ENCODE measurements around the gene ACOT7. TPM values are rescaled to one million over a fixed set of nuclear protein-coding genes. Genes with fewer than 3 reads are reported as not detected.
"Not testable (repeated sequence)": the region's sequence is repeated elsewhere in the genome, so short reads cannot be mapped to it uniquely, and the experiment has no call there.

The ACOT7 gene
- total RNA-seq, 2 experiments from 2014 or later = 5.3 to 5.4 TPM

GRCh38 chr1:6220236-6220635 is 173.3 kb downstream of the ACOT7 start:
- Mint-ChIP-seq H3K27ac (no peak overlapping the region), H3K27me3 (peaks cover 7% of the 10 kb centered on the region), H3K4me1 (ENCODE audit: low read depth) (no peaks in the 10 kb centered on the region), H3K4me3 (no peak overlapping the region), H3K36me3 (ENCODE audit: low read depth) (peaks cover 28% of the 10 kb centered on the region), H3K9me3 (no peaks in the 10 kb centered on the region)
- Histone ChIP-seq H3K36me3 (ENCODE audit: insufficient read depth, low read length) (peaks cover 32% of the 10 kb centered on the region), H3K4me1 (ENCODE audit: insufficient read depth, low read length) (no peaks in the 10 kb centered on the region), H3K27me3 (ENCODE audit: control insufficient read depth in 1 of 2, insufficient read depth in 2 of 2, low read length in 2 of 2) (no peaks in the 10 kb centered on the region), H3K4me3 (ENCODE audit: low read length) (no peak overlapping the region), H3K27ac (ENCODE audit: low read depth in 1 of 2, low read length in 2 of 2) (no peak overlapping the region), H3K9me3 (ENCODE audit: control insufficient read depth in 1 of 2, insufficient read depth in 1 of 2, low read length in 2 of 2) (no peaks in the 10 kb centered on the region)
- CTCF ChIA-PET = no interaction called here
- TF ChIP-seq CTCF (IDR thresholded peaks at IDR 0.05) = no peak
- ATAC-seq (ENCODE audit: poor library complexity) (no peak), DNase-seq (no peak)
- POLR2A ChIA-PET = no interaction called here
- intact Hi-C loops (cut with DNase I, micrococcal nuclease) = no loop called here

GRCh38 chr1:6219641-6220040 is 173.9 kb downstream of the ACOT7 start:
- ATAC-seq (ENCODE audit: poor library complexity); intact Hi-C loops (cut with DNase I, micrococcal nuclease); DNase-seq; H3K4me1 ChIP-seq (ENCODE audit: insufficient read depth, low read length); POLR2A ChIA-PET; H3K4me1 Mint-ChIP-seq (ENCODE audit: low read depth); H3K27me3 Mint-ChIP-seq; CTCF ChIA-PET; H3K4me3 ChIP-seq (ENCODE audit: low read length); H3K27ac ChIP-seq (ENCODE audit: low read depth in 1 of 2, low read length in 2 of 2); H3K27ac Mint-ChIP-seq; H3K4me3 Mint-ChIP-seq; H3K9me3 ChIP-seq (ENCODE audit: control insufficient read depth in 1 of 2, insufficient read depth in 1 of 2, low read length in 2 of 2); H3K9me3 Mint-ChIP-seq; H3K27me3 ChIP-seq (ENCODE audit: control insufficient read depth in 1 of 2, insufficient read depth in 2 of 2, low read length in 2 of 2): not testable (repeated sequence)
- H3K36me3 Mint-ChIP-seq (ENCODE audit: low read depth) = peaks cover 22% of the 10 kb centered on the region
- H3K36me3 ChIP-seq (ENCODE audit: insufficient read depth, low read length) = peaks cover 26% of the 10 kb centered on the region

- no peaks in the 10 kb centered on the region for H3K9me3 Mint-ChIP-seq
- POLR2A ChIA-PET = interaction anchor here (1.1 kb wide), 1 partner anchor 19 kb away, joined by 3 read pairs; the partner anchor contains the start of gene RPL22
- ATAC-seq (ENCODE audit: poor library complexity) = no peak
Measured at GRCh38 chr1:6218375-6219164, 175.0 kb downstream of the ACOT7 start.

More at GRCh38 chr1:6218375-6219164, 175.0 kb downstream of the ACOT7 start:
- Mint-ChIP-seq H3K4me3 (no peak overlapping the region), H3K27ac (no peak overlapping the region), H3K4me1 (ENCODE audit: low read depth) (no peaks in the 10 kb centered on the region), H3K36me3 (ENCODE audit: low read depth) (peaks cover 11% of the 10 kb centered on the region), H3K27me3 (peaks cover 12% of the 10 kb centered on the region)
- Histone ChIP-seq H3K27me3 (ENCODE audit: control insufficient read depth in 1 of 2, insufficient read depth in 2 of 2, low read length in 2 of 2) (no peaks in the 10 kb centered on the region), H3K36me3 (ENCODE audit: insufficient read depth, low read length) (peaks cover 16% of the 10 kb centered on the region), H3K4me1 (ENCODE audit: insufficient read depth, low read length) (no peaks in the 10 kb centered on the region), H3K9me3 (ENCODE audit: control insufficient read depth in 1 of 2, insufficient read depth in 1 of 2, low read length in 2 of 2) (no peaks in the 10 kb centered on the region), H3K4me3 (ENCODE audit: low read length) (no peak overlapping the region), H3K27ac (ENCODE audit: low read depth in 1 of 2, low read length in 2 of 2) (no peak overlapping the region)
- DNase-seq = no peak
- intact Hi-C loops (cut with DNase I, micrococcal nuclease) = no loop called here
- CTCF ChIA-PET = no interaction called here
- TF ChIP-seq CTCF (IDR thresholded peaks at IDR 0.05) = no peak

Small RNAs within 50 kb of the gene (microRNA-seq; reads per million reads assigned to microRNA genes)
- gene MIR4252 (ENCODE audit: borderline microRNAs expressed, borderline replicate concordance) = not detected

Other genes with a start within 250 kb of the ACOT7 start
- under 1 TPM; 0.25 to 0.34 TPM for gene CHD5, start 213.4 kb downstream of the ACOT7 start, total RNA-seq
- 100 to 1,000 TPM; 620 to 652 TPM for gene RPL22, start 194.2 kb downstream of the ACOT7 start, total RNA-seq
- gene RNF207, start 187.6 kb downstream of the ACOT7 start, total RNA-seq = 1 to 10 TPM; 5.4 to 6.8 TPM
- 1 to 10 TPM; 1.7 to 3.0 TPM for gene ICMT, start 157.8 kb downstream of the ACOT7 start, total RNA-seq
- gene HES3, start 149.6 kb downstream of the ACOT7 start, total RNA-seq = not detected
- gene GPR153, start 132.7 kb downstream of the ACOT7 start, total RNA-seq = under 1 TPM; 0.14 to 0.19 TPM
- gene HES2, start 26.2 kb upstream of the ACOT7 start, total RNA-seq = not detected
- 1 to 10 TPM; 2.0 to 3.9 TPM for gene ESPN, start 31.0 kb upstream of the ACOT7 start, total RNA-seq
- 100 to 1,000 TPM; 220 to 225 TPM for gene TNFRSF25, start 72.4 kb upstream of the ACOT7 start, total RNA-seq
- 1 to 10 TPM; 5.0 to 6.1 TPM for gene PLEKHG5, start 97.9 kb upstream of the ACOT7 start, total RNA-seq
- 10 to 100 TPM; 52.3 to 54.1 TPM for gene NOL9, start 160.7 kb upstream of the ACOT7 start, total RNA-seq
- gene TAS1R1, start 161.5 kb upstream of the ACOT7 start, total RNA-seq = not detected
- gene ZBTB48, start 186.2 kb upstream of the ACOT7 start, total RNA-seq = 10 to 100 TPM; 31.4 to 31.7 TPM
- 10 to 100 TPM; 32.0 to 33.5 TPM for gene KLHL21, start 209.1 kb upstream of the ACOT7 start, total RNA-seq
- 1 to 10 TPM; 4.0 to 4.9 TPM for gene PHF13, start 220.0 kb upstream of the ACOT7 start, total RNA-seq
- 10 to 100 TPM; 15.2 to 18.7 TPM for gene THAP3, start 231.1 kb upstream of the ACOT7 start, total RNA-seq

Measured in CD4-positive, alpha-beta T cell (primary cell).